Body of pancreas (tissue), 4 donors: ENCODE results near the gene TSEN2.

Experiments used
- POLR2A ChIP-seq, 3 donors: fragments of 450-650 bp; IDR thresholded peaks; one replicate each; pipeline ENCODE4 v1.6.1; 2016; ENCODE audit warnings: antibody characterized with exemption in 3 of 3, mild to moderate bottlenecking in 2 of 3
- TF ChIP-seq, protein P1 (sequence below), 7 experiments: fragments of 450-650 bp in 4 of 7; fragments of 200-600 bp in 3 of 7; sonication (generic) in 3 of 7; IDR thresholded peaks; one replicate each; pipeline ENCODE4 v1.5.1; 2016 to 2019; ENCODE audit warnings: antibody characterized with exemption in 7 of 7

DNA sequence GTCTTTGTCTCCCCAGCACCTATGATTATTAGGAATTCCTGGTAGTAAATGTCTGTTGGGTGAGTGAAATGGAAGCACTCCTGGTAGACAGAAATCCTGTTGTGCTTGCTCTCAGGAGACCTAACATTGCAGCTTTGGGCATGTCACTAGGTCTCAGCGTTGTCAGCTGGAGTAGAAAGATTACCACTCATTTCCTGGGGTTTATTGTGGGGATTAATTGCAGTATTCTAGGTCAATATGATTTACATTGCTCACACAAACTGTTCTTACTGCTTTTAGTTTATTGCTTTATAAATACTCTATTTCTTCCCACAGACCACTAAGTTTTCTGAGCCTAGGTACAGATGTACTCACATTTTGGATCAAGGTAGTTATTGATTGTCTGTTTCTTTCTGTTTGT lies 5.1 kb downstream of the TSEN2 start:
- TF ChIP-seq, protein P1, sequence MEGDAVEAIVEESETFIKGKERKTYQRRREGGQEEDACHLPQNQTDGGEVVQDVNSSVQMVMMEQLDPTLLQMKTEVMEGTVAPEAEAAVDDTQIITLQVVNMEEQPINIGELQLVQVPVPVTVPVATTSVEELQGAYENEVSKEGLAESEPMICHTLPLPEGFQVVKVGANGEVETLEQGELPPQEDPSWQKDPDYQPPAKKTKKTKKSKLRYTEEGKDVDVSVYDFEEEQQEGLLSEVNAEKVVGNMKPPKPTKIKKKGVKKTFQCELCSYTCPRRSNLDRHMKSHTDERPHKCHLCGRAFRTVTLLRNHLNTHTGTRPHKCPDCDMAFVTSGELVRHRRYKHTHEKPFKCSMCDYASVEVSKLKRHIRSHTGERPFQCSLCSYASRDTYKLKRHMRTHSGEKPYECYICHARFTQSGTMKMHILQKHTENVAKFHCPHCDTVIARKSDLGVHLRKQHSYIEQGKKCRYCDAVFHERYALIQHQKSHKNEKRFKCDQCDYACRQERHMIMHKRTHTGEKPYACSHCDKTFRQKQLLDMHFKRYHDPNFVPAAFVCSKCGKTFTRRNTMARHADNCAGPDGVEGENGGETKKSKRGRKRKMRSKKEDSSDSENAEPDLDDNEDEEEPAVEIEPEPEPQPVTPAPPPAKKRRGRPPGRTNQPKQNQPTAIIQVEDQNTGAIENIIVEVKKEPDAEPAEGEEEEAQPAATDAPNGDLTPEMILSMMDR (IDR thresholded peaks at IDR 0.05) = no peak
- TF ChIP-seq POLR2A (IDR thresholded peaks at IDR 0.05) = no peak
